NB4 (cell line): ENCODE data around the gene DPYD.
"Not testable (repeated sequence)": the region's sequence is repeated elsewhere in the genome, so short reads cannot be mapped to it uniquely, and the experiment has no call there.

Source experiments
- DNase-seq: peaks from one replicate; pipeline ENCODE4 v3.0.0; 2010; ENCODE audit warnings: low read depth
- H3K4me3 ChIP-seq: one replicate; pipeline ENCODE4 v1.5.1; 2011; ENCODE audit warnings: mild to moderate bottlenecking, low read depth, low read length, moderate library complexity
- MAX ChIP-seq: IDR thresholded peaks from 2 replicates; pipeline ENCODE4 v1.6.1; 2011; ENCODE audit warnings: low read depth, low read length
- MYC ChIP-seq: IDR thresholded peaks from 2 replicates; pipeline ENCODE4 v1.6.1; 2011; ENCODE audit warnings: low read depth, low read length
- POLR2A ChIP-seq: IDR thresholded peaks from 2 replicates; pipeline ENCODE4 v1.6.1; 2011; ENCODE audit warnings: mild to moderate bottlenecking; ENCODE audit not compliant: insufficient read length; ENCODE audit errors: extremely low read depth
- TF ChIP-seq, protein P1 (sequence below): IDR thresholded peaks from one replicate; pipeline ENCODE4 v1.5.1; 2012; ENCODE audit warnings: low read depth, low read length

The DPYD gene

DNA sequence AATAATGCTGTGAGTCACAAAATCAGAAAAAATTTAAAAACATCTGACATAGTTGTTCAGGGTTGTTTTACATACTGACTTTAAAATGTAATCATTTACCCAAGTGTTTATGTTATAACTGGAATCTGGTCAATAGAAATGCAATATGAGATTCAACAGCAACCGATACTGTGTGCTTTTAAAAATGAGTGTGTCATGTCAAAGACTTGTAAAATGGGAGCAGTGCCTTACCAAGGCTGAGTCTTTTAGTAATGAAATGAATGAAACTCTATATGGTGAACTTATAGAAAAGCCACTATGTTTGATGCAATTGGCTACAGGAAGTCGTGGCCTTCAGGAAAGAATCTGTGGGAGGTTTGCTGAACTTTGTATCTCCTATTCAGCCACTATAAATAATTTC lies 570.2 kb downstream of the DPYD start:
- H3K4me3 ChIP-seq = no peak overlapping the region
- DNase-seq = peak; percentile 3
- TF ChIP-seq, protein P1, sequence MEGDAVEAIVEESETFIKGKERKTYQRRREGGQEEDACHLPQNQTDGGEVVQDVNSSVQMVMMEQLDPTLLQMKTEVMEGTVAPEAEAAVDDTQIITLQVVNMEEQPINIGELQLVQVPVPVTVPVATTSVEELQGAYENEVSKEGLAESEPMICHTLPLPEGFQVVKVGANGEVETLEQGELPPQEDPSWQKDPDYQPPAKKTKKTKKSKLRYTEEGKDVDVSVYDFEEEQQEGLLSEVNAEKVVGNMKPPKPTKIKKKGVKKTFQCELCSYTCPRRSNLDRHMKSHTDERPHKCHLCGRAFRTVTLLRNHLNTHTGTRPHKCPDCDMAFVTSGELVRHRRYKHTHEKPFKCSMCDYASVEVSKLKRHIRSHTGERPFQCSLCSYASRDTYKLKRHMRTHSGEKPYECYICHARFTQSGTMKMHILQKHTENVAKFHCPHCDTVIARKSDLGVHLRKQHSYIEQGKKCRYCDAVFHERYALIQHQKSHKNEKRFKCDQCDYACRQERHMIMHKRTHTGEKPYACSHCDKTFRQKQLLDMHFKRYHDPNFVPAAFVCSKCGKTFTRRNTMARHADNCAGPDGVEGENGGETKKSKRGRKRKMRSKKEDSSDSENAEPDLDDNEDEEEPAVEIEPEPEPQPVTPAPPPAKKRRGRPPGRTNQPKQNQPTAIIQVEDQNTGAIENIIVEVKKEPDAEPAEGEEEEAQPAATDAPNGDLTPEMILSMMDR = no peak
- TF ChIP-seq MAX (no peak), MYC (no peak), POLR2A (no peak)

GRCh38 chr1:97350241-97350640 lies 570.6 kb downstream of the DPYD start:
- DNase-seq = no peak
- no peak overlapping the region for H3K4me3 ChIP-seq

DNA sequence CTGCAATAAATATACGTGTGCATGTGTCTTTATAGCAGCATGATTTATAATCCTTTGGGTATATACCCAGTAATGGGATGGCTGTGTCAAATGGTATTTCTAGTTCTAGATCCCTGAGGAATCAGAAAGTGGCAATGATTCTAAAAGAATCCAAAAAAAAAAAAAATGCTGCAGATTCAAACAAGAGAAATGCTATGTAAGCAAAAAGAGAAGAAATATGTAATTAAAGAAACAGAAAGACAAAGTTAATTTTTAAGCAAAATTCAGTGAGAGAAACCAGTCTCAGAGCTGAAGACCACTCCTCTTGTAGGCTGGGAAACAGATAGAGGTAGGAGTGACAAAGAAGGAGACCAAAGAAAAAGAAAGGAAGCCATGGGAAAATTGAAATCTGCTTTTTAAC lies 571.0 kb downstream of the DPYD start:
- DNase-seq, H3K4me3 ChIP-seq: not testable (repeated sequence)

More at GRCh38 chr1:97350241-97350640, 570.6 kb downstream of the DPYD start:
- TF ChIP-seq MAX = no peak
- no peak for TF ChIP-seq POLR2A
- no peak for TF ChIP-seq MYC
- TF ChIP-seq, protein P1 = no peak

- TF ChIP-seq POLR2A = no peak
- DNase-seq = no peak
- H3K4me3 ChIP-seq = no peak overlapping the region
These were observed 572.1 kb downstream of the DPYD start for GRCh38 chr1:97348599-97349265.

GRCh38 chr1:97340951-97341350 lies 579.9 kb downstream of the DPYD start:
- no peak for TF ChIP-seq MYC
- no peak for TF ChIP-seq POLR2A
- TF ChIP-seq, protein P1 = no peak
- no peak for TF ChIP-seq MAX
- H3K4me3 ChIP-seq = no peak overlapping the region
- DNase-seq = no peak

GRCh38 chr1:97338347-97338746 lies 582.5 kb downstream of the DPYD start:
- no peak overlapping the region for H3K4me3 ChIP-seq
- TF ChIP-seq POLR2A (no peak), MYC (no peak)
- TF ChIP-seq, protein P1 = no peak
- DNase-seq = no peak

GRCh38 chr1:97337250-97338030 lies 583.4 kb downstream of the DPYD start:
- DNase-seq = no peak
- no peak overlapping the region for H3K4me3 ChIP-seq
- no peak for TF ChIP-seq MAX
- TF ChIP-seq MYC = no peak
- TF ChIP-seq, protein P1 = no peak
- no peak for TF ChIP-seq POLR2A
